Astrocyte (in vitro differentiated cells and primary cell): ENCODE measurements around the gene MAEA. TPM values are rescaled to one million over a fixed set of nuclear protein-coding genes. Genes with fewer than 3 reads are reported as not detected.

ENCODE experiments used
- DNase-seq: peaks from one replicate; pipeline ENCODE4 v3.0.0-alpha.2; 2010; ENCODE audit warnings: low read depth
- FAIRE-seq: peaks from 2 replicates; lab custom pipeline; 2011; peaks lifted over from hg19 to GRCh38; lab: Jason Lieb, UNC
- H2AFZ ChIP-seq: 2 replicates; pipeline ENCODE4 v1.6.0; 2012; ENCODE audit warnings: low read depth, low read length, inconsistent platforms
- H3K27ac ChIP-seq: 2 replicates; pipeline ENCODE4 v1.5.1; 2011; ENCODE audit warnings: low read depth, low read length, inconsistent platforms
- H3K27me3 ChIP-seq: 2 replicates; pipeline ENCODE4 v1.6.0; 2011; ENCODE audit warnings: low read length, inconsistent platforms; ENCODE audit not compliant: insufficient read depth
- H3K36me3 ChIP-seq: 2 replicates; pipeline ENCODE4 v1.5.1; 2011; ENCODE audit warnings: low read length, inconsistent platforms; ENCODE audit not compliant: insufficient read depth
- H3K4me1 ChIP-seq: 2 replicates; pipeline ENCODE4 v1.5.1; 2011; ENCODE audit warnings: low read length, inconsistent platforms; ENCODE audit not compliant: insufficient read depth
- H3K4me2 ChIP-seq: 2 replicates; pipeline ENCODE4 v1.6.0; 2012; ENCODE audit warnings: low read length, inconsistent platforms
- H3K4me3 ChIP-seq: 2 replicates; pipeline ENCODE4 v1.5.1; 2011; ENCODE audit warnings: low read depth, mild to moderate bottlenecking, low read length, inconsistent platforms; ENCODE audit not compliant: insufficient read depth
- H3K79me2 ChIP-seq: 2 replicates; pipeline ENCODE4 v1.6.0; 2012; ENCODE audit warnings: mild to moderate bottlenecking, low read length, inconsistent platforms; ENCODE audit not compliant: insufficient read depth
- H3K9ac ChIP-seq: 2 replicates; pipeline ENCODE4 v1.6.0; 2012; ENCODE audit warnings: mild to moderate bottlenecking, low read length, inconsistent platforms
- H3K9me3 ChIP-seq: 2 replicates; pipeline ENCODE4 v1.5.1; 2012; ENCODE audit warnings: low read depth, mild to moderate bottlenecking, low read length, inconsistent platforms; ENCODE audit not compliant: insufficient read depth
- H4K20me1 ChIP-seq: 2 replicates; pipeline ENCODE4 v1.6.0; 2012; ENCODE audit warnings: low read length, inconsistent platforms; ENCODE audit not compliant: insufficient read depth
- H3K27ac Mint-ChIP-seq: one replicate; pipeline ENCODE4 v1.8.0; 2021; ENCODE audit warnings: mild to moderate bottlenecking, mixed read lengths; ENCODE audit not compliant: unreplicated experiment
- H3K27me3 Mint-ChIP-seq: one replicate; pipeline ENCODE4 v1.8.0; 2021; ENCODE audit warnings: low read depth, mixed read lengths; ENCODE audit not compliant: unreplicated experiment
- H3K36me3 Mint-ChIP-seq: one replicate; pipeline ENCODE4 v1.8.0; 2021; ENCODE audit warnings: low read depth, mixed read lengths; ENCODE audit not compliant: unreplicated experiment
- H3K4me1 Mint-ChIP-seq: one replicate; pipeline ENCODE4 v1.8.0; 2021; ENCODE audit warnings: low read depth, mixed read lengths; ENCODE audit not compliant: unreplicated experiment
- H3K4me3 Mint-ChIP-seq: one replicate; pipeline ENCODE4 v1.8.0; 2021; ENCODE audit warnings: mild to moderate bottlenecking, moderate library complexity, mixed read lengths; ENCODE audit not compliant: unreplicated experiment
- H3K9me3 Mint-ChIP-seq: one replicate; pipeline ENCODE4 v1.8.0; 2021; ENCODE audit warnings: mild to moderate bottlenecking, mixed read lengths; ENCODE audit not compliant: unreplicated experiment
- CTCF ChIP-seq: IDR thresholded peaks from 2 replicates; pipeline ENCODE4 v1.5.1; 2011; ENCODE audit warnings: low read depth, mild to moderate bottlenecking, inconsistent platforms, low read length, moderate library complexity; ENCODE audit not compliant: insufficient read depth
- EZH2 ChIP-seq: IDR thresholded peaks from 2 replicates; pipeline ENCODE4 v1.6.1; 2012; ENCODE audit warnings: mild to moderate bottlenecking, low read length, inconsistent platforms; ENCODE audit not compliant: insufficient read depth
- total RNA-seq: library from RNA; stranded (reverse); gene quantifications from 2 replicates; pipeline ENCODE4 v1.2.1, GENCODE V29; 2021

MAEA gene
- total RNA-seq, 1 donor from 2014 or later, result 79.3 TPM

GRCh38 chr4:1379801-1380331 is 90.2 kb downstream of the MAEA start:
- Histone ChIP-seq H3K79me2 (no peaks in the 10 kb centered on the region), H3K27me3 (no peaks in the 10 kb centered on the region), H3K27ac (no peak overlapping the region), H3K4me1 (no peaks in the 10 kb centered on the region), H2AFZ (no peak overlapping the region), H3K9ac (no peak overlapping the region), H3K36me3 (no peaks in the 10 kb centered on the region), H3K4me3 (no peak overlapping the region), H3K9me3 (no peaks in the 10 kb centered on the region), H4K20me1 (no peaks in the 10 kb centered on the region), H3K4me2 (no peak overlapping the region)
- no peak overlapping the region for H3K4me3 Mint-ChIP-seq
- no peak overlapping the region for H3K27ac Mint-ChIP-seq
- H3K9me3 Mint-ChIP-seq, result no peaks in the 10 kb centered on the region
- H3K36me3 Mint-ChIP-seq, result peaks cover 3% of the 10 kb centered on the region
- H3K4me1 Mint-ChIP-seq, result no peaks in the 10 kb centered on the region
- no peak for FAIRE-seq
- no peak for DNase-seq
- no peak for TF ChIP-seq CTCF
- no peak for TF ChIP-seq EZH2
- no peaks in the 10 kb centered on the region for H3K27me3 Mint-ChIP-seq

GRCh38 chr4:1380368-1381151 is 90.9 kb downstream of the MAEA start:
- Histone ChIP-seq H2AFZ (no peak overlapping the region), H4K20me1 (no peaks in the 10 kb centered on the region), H3K4me1 (no peaks in the 10 kb centered on the region), H3K36me3 (no peaks in the 10 kb centered on the region), H3K79me2 (no peaks in the 10 kb centered on the region), H3K27me3 (no peaks in the 10 kb centered on the region), H3K9me3 (no peaks in the 10 kb centered on the region), H3K27ac (no peak overlapping the region), H3K4me3 (no peak overlapping the region), H3K4me2 (no peak overlapping the region), H3K9ac (no peak overlapping the region)
- Mint-ChIP-seq H3K36me3 (no peaks in the 10 kb centered on the region), H3K4me3 (no peak overlapping the region), H3K9me3 (no peaks in the 10 kb centered on the region), H3K27me3 (no peaks in the 10 kb centered on the region), H3K4me1 (no peaks in the 10 kb centered on the region), H3K27ac (no peak overlapping the region)
- DNase-seq (no peak), FAIRE-seq (no peak)
- TF ChIP-seq CTCF (no peak), EZH2 (no peak)

- H3K36me3 ChIP-seq, result no peaks in the 10 kb centered on the region
- no peak overlapping the region for H2AFZ ChIP-seq
- no peaks in the 10 kb centered on the region for H4K20me1 ChIP-seq
- Mint-ChIP-seq H3K36me3 (peaks cover 3% of the 10 kb centered on the region), H3K27me3 (no peaks in the 10 kb centered on the region), H3K4me3 (no peak overlapping the region), H3K9me3 (no peaks in the 10 kb centered on the region), H3K4me1 (no peaks in the 10 kb centered on the region), H3K27ac (no peak overlapping the region)
- no peak overlapping the region for H3K9ac ChIP-seq
- DNase-seq (no peak), FAIRE-seq (no peak)
- no peak overlapping the region for H3K4me2 ChIP-seq
- H3K27me3 ChIP-seq, result no peaks in the 10 kb centered on the region
- H3K79me2 ChIP-seq, result no peaks in the 10 kb centered on the region
- H3K9me3 ChIP-seq, result no peaks in the 10 kb centered on the region
- H3K27ac ChIP-seq, result no peak overlapping the region
- TF ChIP-seq CTCF (no peak), EZH2 (no peak)
- H3K4me1 ChIP-seq, result no peaks in the 10 kb centered on the region
- no peak overlapping the region for H3K4me3 ChIP-seq
Observed at GRCh38 chr4:1381181-1381621, 91.5 kb downstream of the MAEA start.
